ENCODE results near the gene SLC30A2. TPM values are rescaled to one million over a fixed set of nuclear protein-coding genes. Genes with fewer than 3 reads are reported as not detected.

The SLC30A2 gene
- polyA plus RNA-seq, 3 donors, result not detected

GRCh38 chr1:26029054-26029863 lies 16.7 kb downstream of the SLC30A2 start:
- Histone ChIP-seq H3K4me3 (replicated peaks in 1 of 3; ENCODE audit: low read depth in 2 of 3, low read length in 3 of 3) (no peak overlapping the region), H3K4me1 (ENCODE audit: control insufficient read depth in 1 of 2, insufficient read depth in 2 of 2, low read length in 2 of 2) (no peaks in the 10 kb centered on the region), H3K9me3 (replicated peaks in 1 of 2; ENCODE audit: control insufficient read depth in 1 of 2, insufficient read depth in 1 of 2, low read length in 2 of 2) (no peaks in the 10 kb centered on the region), H4K20me1 (ENCODE audit: insufficient read depth, low read length) (no peaks in the 10 kb centered on the region), H3K4me2 (replicated peaks; ENCODE audit: extremely low read depth, low read length, poor library complexity, severe bottlenecking) (no peak overlapping the region), H3K36me3 (replicated peaks in 1 of 2; ENCODE audit: control insufficient read depth in 1 of 2, insufficient read depth in 2 of 2, low read length in 2 of 2) (no peaks in the 10 kb centered on the region), H3K79me2 (ENCODE audit: insufficient read depth, low read length) (no peaks in the 10 kb centered on the region), H3K27me3 (ENCODE audit: control insufficient read depth in 2 of 2, insufficient read depth in 2 of 2, low read length in 2 of 2) (peaks cover 0 to 13% of the 10 kb centered on the region in 2 donors), H3K27ac (ENCODE audit: low read depth in 1 of 2, low read length in 2 of 2) (no peak overlapping the region), H3K9ac (ENCODE audit: insufficient read depth, low read length, poor library complexity, severe bottlenecking) (no peak overlapping the region), H2AFZ (ENCODE audit: insufficient read depth, low read depth, low read length, poor library complexity, severe bottlenecking) (no peak overlapping the region)
- intact Hi-C loops (cut with micrococcal nuclease), result no loop called here
- Mint-ChIP-seq H3K27me3 (ENCODE audit: low read depth in 3 of 3) (peaks cover 9 to 14% (median 13%) of the 10 kb centered on the region in 3 donors), H3K9me3 (no peaks in the 10 kb centered on the region), H3K36me3 (no peaks in the 10 kb centered on the region), H3K27ac (no peak overlapping the region), H3K4me1 (peaks cover 6% of the 10 kb centered on the region), H3K4me3 (no peak overlapping the region)
- TF ChIP-seq CTCF (IDR thresholded peaks at IDR 0.05), result no peak
- no peak for DNase-seq
- 90% methylated on average over 15 of the region's 15 CpGs for WGBS (ENCODE audit: insufficient coverage)

DNA sequence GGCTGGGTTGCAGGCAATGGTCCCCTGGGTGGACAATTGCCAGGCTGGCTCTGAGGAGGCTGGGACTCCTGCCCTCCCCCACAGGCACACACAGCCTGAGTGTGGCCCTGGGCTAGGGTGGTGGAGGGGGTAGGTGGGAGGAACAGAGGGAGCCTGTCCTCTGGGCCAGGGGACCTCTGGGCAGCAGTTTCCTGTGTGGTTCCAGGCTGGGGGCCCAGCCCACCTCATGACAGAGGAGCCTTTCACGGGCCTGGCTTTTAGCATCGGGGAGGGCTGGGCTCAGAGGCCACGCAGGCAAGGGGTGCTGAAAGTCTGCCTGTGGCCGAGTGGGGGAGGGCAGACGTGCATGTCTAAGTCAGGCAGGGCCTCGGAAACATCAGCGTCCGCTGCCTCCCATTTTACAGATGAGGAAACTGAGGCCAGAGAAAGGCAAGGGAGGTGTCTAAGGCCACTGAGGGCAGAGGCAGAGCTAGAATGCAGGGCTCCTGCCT lies 17.4 kb downstream of the SLC30A2 start:
- Mint-ChIP-seq H3K27ac (no peak overlapping the region), H3K4me1 (peaks cover 6% of the 10 kb centered on the region), H3K9me3 (no peaks in the 10 kb centered on the region), H3K4me3 (no peak overlapping the region), H3K27me3 (ENCODE audit: low read depth in 3 of 3) (peaks cover 5 to 11% (median 9%) of the 10 kb centered on the region in 3 donors), H3K36me3 (no peaks in the 10 kb centered on the region)
- Histone ChIP-seq H3K9ac (ENCODE audit: insufficient read depth, low read length, poor library complexity, severe bottlenecking) (no peak overlapping the region), H2AFZ (ENCODE audit: insufficient read depth, low read depth, low read length, poor library complexity, severe bottlenecking) (no peak overlapping the region), H3K4me3 (replicated peaks in 1 of 3; ENCODE audit: low read depth in 2 of 3, low read length in 3 of 3) (no peak overlapping the region), H3K9me3 (replicated peaks in 1 of 2; ENCODE audit: control insufficient read depth in 1 of 2, insufficient read depth in 1 of 2, low read length in 2 of 2) (no peaks in the 10 kb centered on the region), H3K36me3 (replicated peaks in 1 of 2; ENCODE audit: control insufficient read depth in 1 of 2, insufficient read depth in 2 of 2, low read length in 2 of 2) (no peaks in the 10 kb centered on the region), H4K20me1 (ENCODE audit: insufficient read depth, low read length) (no peaks in the 10 kb centered on the region), H3K4me1 (ENCODE audit: control insufficient read depth in 1 of 2, insufficient read depth in 2 of 2, low read length in 2 of 2) (no peaks in the 10 kb centered on the region), H3K27me3 (ENCODE audit: control insufficient read depth in 2 of 2, insufficient read depth in 2 of 2, low read length in 2 of 2) (peaks cover 0 to 6% of the 10 kb centered on the region in 2 donors), H3K79me2 (ENCODE audit: insufficient read depth, low read length) (no peaks in the 10 kb centered on the region), H3K27ac (ENCODE audit: low read depth in 1 of 2, low read length in 2 of 2) (no peak overlapping the region), H3K4me2 (replicated peaks; ENCODE audit: extremely low read depth, low read length, poor library complexity, severe bottlenecking) (no peak overlapping the region)
- 75% methylated on average over 8 of the region's 8 CpGs for WGBS (ENCODE audit: insufficient coverage)
- TF ChIP-seq CTCF (IDR thresholded peaks at IDR 0.05), result no peak
- DNase-seq, result no peak
- intact Hi-C loops (cut with micrococcal nuclease), result no loop called here

Measured in CD14-positive monocyte (primary cell).